Epidermal melanocyte (primary cell): ENCODE measurements around the gene RELT.

ENCODE experiments used
- DNase-seq: peaks from one replicate; pipeline ENCODE4 v3.0.0; 2011; ENCODE audit warnings: low spot score; ENCODE audit not compliant: insufficient read length

RELT gene

DNA sequence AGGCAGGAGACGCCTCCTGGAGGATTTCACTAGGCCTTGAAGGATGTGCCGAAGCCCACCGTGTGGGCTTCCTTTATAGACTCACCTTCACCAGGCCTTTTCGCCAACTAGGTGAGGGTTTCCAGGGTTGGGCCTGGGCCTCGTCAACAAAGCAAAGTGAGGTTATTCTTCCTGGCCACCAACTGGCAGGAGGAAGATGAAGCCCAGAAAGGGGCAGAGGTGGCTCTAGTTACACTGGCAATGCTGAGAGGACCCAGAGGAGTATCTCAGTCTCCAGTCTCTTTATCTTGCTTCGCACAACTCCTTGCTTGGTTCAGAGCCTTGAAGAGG is 404 bp upstream of the RELT start:
- no peak for DNase-seq

GRCh38 chr11:73376803-73377629 is 817 bp downstream of the RELT start:
- no peak for DNase-seq

DNA sequence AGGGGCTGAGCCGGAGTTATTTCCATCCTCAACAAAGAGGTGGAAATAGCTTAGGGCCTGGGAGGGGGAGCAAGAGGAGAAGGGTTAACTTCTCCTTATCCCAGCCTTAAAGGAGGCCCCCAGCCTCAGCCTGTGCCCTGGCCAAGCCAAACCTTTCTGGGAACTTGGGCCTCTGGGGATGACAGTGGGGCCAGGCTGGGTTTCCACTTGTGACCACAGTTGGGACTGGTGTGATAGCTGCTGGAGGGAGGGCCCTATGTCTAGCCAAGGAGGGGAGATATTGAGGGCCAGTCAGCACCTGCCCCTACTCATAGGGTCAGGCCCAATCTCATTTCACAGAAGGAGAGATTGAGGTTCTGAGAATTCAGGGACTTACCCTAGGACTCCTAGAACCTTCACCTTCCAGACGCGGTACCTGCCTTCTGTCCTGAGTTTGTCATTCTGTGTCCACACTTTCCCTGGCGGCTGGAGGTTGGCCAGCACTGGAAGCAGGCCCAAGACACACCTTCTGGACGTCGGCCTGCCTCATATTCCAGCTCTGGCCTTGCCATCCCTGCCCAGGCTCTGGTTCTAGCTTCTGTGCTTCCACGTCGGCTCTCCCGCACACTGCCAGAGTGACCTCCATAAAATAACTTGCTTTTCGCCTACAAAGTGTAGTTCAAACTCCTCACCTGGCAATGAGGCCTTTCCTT is 3.1 kb downstream of the RELT start:
- DNase-seq: no peak

DNA sequence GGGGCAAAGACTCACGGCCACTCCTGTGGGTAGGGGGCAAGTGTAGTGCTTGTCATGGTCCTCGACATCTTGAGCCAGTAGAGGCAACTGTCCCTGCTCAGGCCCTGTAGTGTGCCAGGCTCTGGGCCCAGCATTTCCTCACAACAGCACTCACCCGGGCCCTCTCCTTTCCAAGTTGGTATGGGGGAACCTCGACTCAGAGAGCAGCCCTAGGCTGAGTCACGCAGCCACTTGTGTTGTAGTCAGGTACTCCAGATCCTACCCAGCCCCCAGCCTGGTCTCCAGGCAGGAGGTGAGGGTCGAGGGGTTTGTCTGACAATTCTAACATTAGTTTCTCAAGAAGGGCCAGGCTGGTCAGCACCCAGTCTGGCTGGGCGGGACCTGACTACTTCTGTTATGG is 4.1 kb downstream of the RELT start:
- DNase-seq: no peak

GRCh38 chr11:73380897-73381410 is 4.8 kb downstream of the RELT start:
- DNase-seq: no peak

- DNase-seq: no peak
Observed at GRCh38 chr11:73381589-73381988, 5.4 kb downstream of the RELT start.

DNA sequence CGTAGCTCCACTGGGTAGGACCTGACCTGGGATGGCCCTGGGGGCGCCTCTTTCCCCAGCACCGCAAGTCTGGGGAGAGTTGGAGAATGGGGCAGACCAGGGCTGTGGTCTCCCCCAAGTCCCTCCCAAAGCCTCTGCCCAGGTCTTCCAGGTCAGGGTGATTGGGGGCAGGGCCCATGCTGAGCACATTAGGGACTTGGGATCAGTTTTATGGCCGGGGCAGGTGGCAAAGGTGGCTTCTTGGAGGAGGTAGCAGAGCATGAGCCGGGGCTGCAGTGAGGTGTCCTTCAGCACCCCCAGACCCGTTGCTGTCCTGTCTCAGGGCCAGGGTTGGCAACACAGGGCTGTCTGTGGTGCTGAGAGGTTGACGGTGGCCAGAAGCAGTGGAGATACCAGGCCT is 6.0 kb downstream of the RELT start:
- no peak for DNase-seq

DNA sequence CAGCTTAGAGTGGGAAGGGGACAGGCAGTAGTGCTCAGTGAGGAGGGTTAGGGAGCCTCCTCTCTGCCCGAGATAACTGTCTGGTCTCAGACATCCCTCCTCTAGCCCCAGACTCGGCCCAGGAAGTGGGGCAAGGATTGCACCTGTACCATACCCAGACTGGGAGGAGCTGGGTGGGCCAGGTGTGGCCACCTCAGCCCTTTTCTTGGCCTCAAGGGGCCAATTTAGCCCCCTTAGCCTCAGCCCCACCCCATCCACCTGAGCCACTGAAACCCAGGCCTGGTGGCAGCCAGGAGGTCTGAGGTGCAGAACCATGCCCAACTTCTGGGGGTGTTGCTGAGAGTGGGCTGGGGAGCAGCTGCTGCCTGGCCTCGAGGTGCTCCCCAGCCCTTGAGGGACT is 6.5 kb downstream of the RELT start:
- no peak for DNase-seq

DNA sequence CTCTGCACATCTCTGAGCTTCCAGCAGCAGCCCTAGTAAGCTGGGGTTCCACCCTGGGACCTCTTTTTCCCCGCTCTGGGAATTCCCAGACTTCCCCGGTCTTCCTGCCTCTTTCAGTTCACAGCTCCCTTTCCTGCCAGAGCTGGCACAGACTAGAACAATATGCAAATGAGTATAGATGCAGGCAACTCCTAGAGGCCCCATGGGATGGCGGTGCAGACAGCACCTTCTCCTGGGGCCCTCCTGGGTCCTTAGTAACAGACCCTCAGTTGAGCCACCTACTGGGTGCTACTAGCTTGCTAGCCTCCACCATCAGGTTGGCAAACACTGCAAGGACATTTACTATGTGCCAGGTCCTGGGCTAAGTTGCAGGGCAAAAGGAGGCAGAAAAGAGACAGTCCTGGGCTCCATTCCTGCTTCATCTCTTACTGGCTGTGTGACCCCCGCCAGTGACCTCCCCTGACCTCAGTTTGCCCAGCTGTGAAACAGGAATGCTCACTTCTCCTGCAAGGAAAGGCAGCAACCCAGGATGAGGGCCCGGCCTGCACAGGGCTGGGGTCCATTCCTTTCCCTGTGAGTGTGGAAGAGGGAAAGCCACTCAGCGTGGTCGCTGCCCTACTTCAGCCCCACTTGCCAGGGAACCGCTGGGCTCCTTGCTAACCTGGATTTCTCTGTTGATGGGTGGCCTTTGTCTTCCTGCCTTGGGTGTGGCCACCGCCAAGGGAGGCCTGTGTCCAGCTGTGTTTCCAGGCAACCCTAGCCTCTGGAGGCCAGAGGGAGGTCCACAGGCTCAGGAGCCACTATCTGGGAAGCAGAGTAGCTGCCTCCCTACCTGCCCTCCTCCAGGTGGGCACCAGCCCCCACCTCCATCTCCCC is 7.3 kb downstream of the RELT start:
- no peak for DNase-seq

GRCh38 chr11:73384125-73384441 is 7.9 kb downstream of the RELT start:
- no peak for DNase-seq

- no peak for DNase-seq
Observed at GRCh38 chr11:73384531-73384871, 8.3 kb downstream of the RELT start.

GRCh38 chr11:73384872-73385689 is 8.9 kb downstream of the RELT start:
- DNase-seq: no peak

GRCh38 chr11:73386016-73386415 is 9.8 kb downstream of the RELT start:
- no peak for DNase-seq

DNA sequence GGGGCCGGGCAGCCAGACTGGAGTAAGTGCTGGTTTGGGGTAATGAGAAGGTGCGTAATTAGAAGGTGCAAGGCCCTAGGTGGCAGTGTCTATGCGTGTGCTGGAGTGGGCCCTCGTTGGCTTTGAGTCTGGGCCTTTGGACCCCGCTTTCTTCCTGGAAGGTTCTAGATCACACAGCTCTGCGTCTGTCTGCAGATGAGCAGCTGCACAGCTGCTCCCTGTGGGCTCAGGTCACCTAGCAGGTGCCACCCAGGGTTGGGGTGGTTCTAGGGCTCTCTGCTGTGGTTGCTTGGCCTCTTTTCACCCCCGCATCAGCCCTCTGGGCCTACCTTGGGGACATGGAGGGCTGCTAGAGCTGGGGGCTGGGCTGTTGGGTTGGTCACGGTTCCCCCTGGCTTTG is 10.3 kb downstream of the RELT start:
- no peak for DNase-seq

- no peak for DNase-seq
Observed at GRCh38 chr11:73387594-73388264, 11.5 kb downstream of the RELT start.

DNA sequence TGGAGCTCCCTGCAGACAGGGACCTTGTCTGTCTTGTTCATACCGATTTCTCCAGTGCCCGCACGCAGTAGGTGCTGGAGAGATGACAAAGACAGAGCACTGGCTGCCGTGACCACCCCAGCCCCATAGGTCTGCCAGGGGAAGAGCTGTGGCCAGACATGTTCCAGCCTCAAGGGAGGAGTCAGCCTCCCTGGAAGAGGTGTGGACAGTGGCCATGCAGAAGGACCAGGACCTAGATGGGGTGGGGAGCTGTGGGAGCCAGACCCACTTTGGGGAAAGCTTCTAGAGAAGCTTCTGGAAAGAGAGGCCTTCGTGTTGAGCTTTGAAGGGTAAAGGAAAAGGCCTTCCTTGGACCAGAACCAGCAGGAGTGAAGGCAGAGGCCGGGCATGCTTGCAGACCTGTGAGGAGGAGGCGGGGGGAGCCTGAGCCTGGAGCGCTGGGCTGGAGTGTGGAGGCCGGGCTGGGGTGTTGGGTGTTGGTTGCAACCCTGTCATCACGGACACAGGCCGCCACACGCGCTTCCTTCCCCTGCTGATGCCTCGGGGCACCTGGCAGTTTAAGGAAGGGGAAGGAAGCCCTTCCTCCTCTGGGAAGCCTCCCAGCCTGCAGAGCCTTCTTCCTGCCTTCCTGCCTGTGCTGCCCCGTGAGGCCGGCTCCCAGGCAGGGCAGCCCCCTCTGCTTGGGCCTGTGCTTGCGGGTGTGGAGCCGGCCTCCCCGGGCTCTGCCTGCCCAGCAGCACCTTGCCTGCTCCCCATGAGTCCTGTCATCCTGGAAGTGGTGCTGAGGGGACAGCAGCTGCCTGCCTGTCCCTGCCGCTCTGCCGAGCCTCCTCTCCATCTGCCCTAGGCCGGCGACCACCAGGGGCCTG is 12.3 kb downstream of the RELT start:
- DNase-seq: no peak

GRCh38 chr11:73389134-73389525 is 12.9 kb downstream of the RELT start:
- no peak for DNase-seq

- no peak for DNase-seq
Observed at GRCh38 chr11:73389916-73390315, 13.7 kb downstream of the RELT start.

DNA sequence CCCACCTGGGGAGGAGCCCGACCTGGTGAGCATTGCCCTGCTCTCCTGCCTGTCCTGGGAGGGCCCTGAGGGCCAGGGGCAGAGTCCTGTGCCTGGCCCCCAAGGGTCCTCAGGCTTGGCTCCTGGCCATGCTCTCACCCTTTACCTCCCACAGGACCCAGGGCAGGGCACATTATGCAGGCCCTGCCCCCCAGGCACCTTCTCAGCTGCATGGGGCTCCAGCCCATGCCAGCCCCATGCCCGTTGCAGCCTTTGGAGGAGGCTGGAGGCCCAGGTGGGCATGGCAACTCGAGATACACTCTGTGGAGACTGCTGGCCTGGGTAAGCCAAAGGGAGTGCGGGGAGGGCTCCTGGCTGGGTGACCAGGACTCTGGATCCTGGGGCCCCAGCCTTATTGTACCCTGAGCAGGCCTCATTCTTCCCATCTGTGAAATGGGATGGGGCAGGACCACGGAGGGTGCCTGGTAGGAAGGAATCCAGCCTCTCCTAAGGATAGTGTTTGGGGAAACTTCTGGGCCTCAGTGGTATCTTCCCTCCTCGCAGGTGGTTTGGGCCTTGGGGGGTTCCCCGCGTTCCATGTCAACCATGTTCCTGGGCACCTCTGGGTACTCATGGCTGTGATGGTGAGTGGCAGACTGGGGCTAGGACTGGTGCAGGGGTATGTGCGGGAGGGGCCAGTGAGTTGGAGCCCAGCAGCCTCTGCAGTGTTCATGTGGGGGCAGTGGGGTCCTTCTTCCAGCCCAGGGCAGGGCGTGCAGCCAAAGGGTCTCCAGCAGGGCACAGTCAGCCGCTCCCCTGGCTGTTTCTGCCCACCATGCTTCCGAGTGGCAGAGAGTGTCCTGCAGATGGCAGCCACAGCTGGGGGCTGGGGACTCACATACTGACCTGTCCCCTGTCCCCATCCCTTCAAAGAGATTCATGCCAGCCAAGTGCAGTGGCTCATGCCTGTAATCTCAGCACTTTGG is 14.7 kb downstream of the RELT start:
- DNase-seq: no peak
